Measurements from ENCODE around the gene CYP21A2. TPM values are rescaled to one million over a fixed set of nuclear protein-coding genes. Genes with fewer than 3 reads are reported as not detected.
"Not testable (repeated sequence)": the region's sequence is repeated elsewhere in the genome, so short reads cannot be mapped to it uniquely, and the experiment has no call there.

CYP21A2 gene
- total RNA-seq, 4 donors from 2014 or later = 4.1 TPM; not detected in 3

- no peaks in the 10 kb centered on the region for H3K36me3 ChIP-seq
- H3K27ac ChIP-seq = no peak overlapping the region
- no peaks in the 10 kb centered on the region for H3K4me1 ChIP-seq
- intact Hi-C loops (cut with DNase I; ENCODE audit: low total_unique reads) = no loop called here
- H3K4me3 ChIP-seq = no peak overlapping the region
- DNase-seq = no peak
- no peak for TF ChIP-seq CTCF (IDR thresholded peaks at IDR 0.05)
- no peak for TF ChIP-seq POLR2A (IDR thresholded peaks at IDR 0.05)
- H3K9me3 ChIP-seq = no peaks in the 10 kb centered on the region
- H3K27me3 ChIP-seq = no peaks in the 10 kb centered on the region
These were observed 18.0 kb downstream of the CYP21A2 start for GRCh38 chr6:32056254-32056653.

- Histone ChIP-seq H3K9me3 (no peaks in the 10 kb centered on the region), H3K27me3 (no peaks in the 10 kb centered on the region), H3K4me3 (no peak overlapping the region), H3K27ac (no peak overlapping the region), H3K4me1 (no peaks in the 10 kb centered on the region), H3K36me3 (no peaks in the 10 kb centered on the region)
- TF ChIP-seq POLR2A (IDR thresholded peaks at IDR 0.05) = no peak
- DNase-seq = no peak
- intact Hi-C loops (cut with DNase I; ENCODE audit: low total_unique reads) = no loop called here
These were observed 19.8 kb downstream of the CYP21A2 start for GRCh38 chr6:32057966-32058365.

GRCh38 chr6:32058511-32058963 lies 20.3 kb downstream of the CYP21A2 start:
- TF ChIP-seq CTCF (IDR thresholded peaks at IDR 0.05) = no peak
- Histone ChIP-seq H3K27ac (no peak overlapping the region), H3K36me3 (no peaks in the 10 kb centered on the region), H3K4me1 (no peaks in the 10 kb centered on the region), H3K4me3 (no peak overlapping the region), H3K9me3 (no peaks in the 10 kb centered on the region), H3K27me3 (no peaks in the 10 kb centered on the region)
- no peak for DNase-seq
- intact Hi-C loops (cut with DNase I; ENCODE audit: low total_unique reads) = no loop called here

- intact Hi-C loops (cut with DNase I; ENCODE audit: low total_unique reads) = no loop called here
- Histone ChIP-seq H3K4me3 (no peak overlapping the region), H3K4me1 (no peaks in the 10 kb centered on the region), H3K27ac (no peak overlapping the region), H3K27me3 (no peaks in the 10 kb centered on the region), H3K36me3 (no peaks in the 10 kb centered on the region), H3K9me3 (no peaks in the 10 kb centered on the region)
- no peak for DNase-seq
- no peak for TF ChIP-seq POLR2A (IDR thresholded peaks at IDR 0.05)
- no peak for TF ChIP-seq CTCF (IDR thresholded peaks at IDR 0.05)
These were observed 22.9 kb downstream of the CYP21A2 start for GRCh38 chr6:32060966-32061655.

GRCh38 chr6:32064706-32065105 lies 26.5 kb downstream of the CYP21A2 start:
- TF ChIP-seq CTCF (IDR thresholded peaks at IDR 0.05) (no peak), POLR2A (IDR thresholded peaks at IDR 0.05) (no peak)
- no peak for DNase-seq
- H3K36me3 ChIP-seq = no peaks in the 10 kb centered on the region
- no peaks in the 10 kb centered on the region for H3K9me3 ChIP-seq
- H3K4me1 ChIP-seq = no peaks in the 10 kb centered on the region
- no peak overlapping the region for H3K4me3 ChIP-seq
- no peaks in the 10 kb centered on the region for H3K27me3 ChIP-seq
- no peak overlapping the region for H3K27ac ChIP-seq
- intact Hi-C loops (cut with DNase I; ENCODE audit: low total_unique reads) = no loop called here

- H3K4me3 ChIP-seq; DNase-seq; H3K27me3 ChIP-seq; H3K9me3 ChIP-seq; intact Hi-C loops (cut with DNase I; ENCODE audit: low total_unique reads); H3K4me1 ChIP-seq; H3K27ac ChIP-seq; H3K36me3 ChIP-seq: not testable (repeated sequence)
These were observed 29.3 kb downstream of the CYP21A2 start for GRCh38 chr6:32067521-32067920.

GRCh38 chr6:32068315-32068714 lies 30.1 kb downstream of the CYP21A2 start:
- intact Hi-C loops (cut with DNase I; ENCODE audit: low total_unique reads); H3K27me3 ChIP-seq; DNase-seq; H3K9me3 ChIP-seq; H3K27ac ChIP-seq; H3K4me3 ChIP-seq; H3K36me3 ChIP-seq; H3K4me1 ChIP-seq: not testable (repeated sequence)
